Adipose tissue (tissue), 3 donors: ENCODE measurements around the gene HEPACAM. TPM values are rescaled to one million over a fixed set of nuclear protein-coding genes. Genes with fewer than 3 reads are reported as not detected.
"Not testable (repeated sequence)": the region's sequence is repeated elsewhere in the genome, so short reads cannot be mapped to it uniquely, and the experiment has no call there.

ENCODE experiments used
- H3K27ac ChIP-seq: one replicate; pipeline ENCODE4 v1.5.1; 2013; ENCODE audit warnings: low read depth, low read length
- WGBS, 3 donors: extraction: QIAGEN DNeasy Blood & Tissue Kit; methylation state at CpG; one replicate each; pipeline ENCODE4 v1.1.7; 2013; 5-methylcytosine and 5-hydroxymethylcytosine counted together
- polyA plus RNA-seq, 3 donors: library from polyadenylated mRNA; stranded (reverse); fragments of 200-250 nt; gene quantifications; one replicate each; pipeline ENCODE4 v1.2.3, GENCODE V29; 2013
- donor health status: healthy with polysubstance abuse.
- donor health status: Bipolar disorder and iron deficiency.
- donor health status: healthy.

HEPACAM gene
- 10 to 100 TPM in 1 of 3 donors, 1 to 10 TPM in 2; 2.6 to 19.6 (median 4.7) TPM for polyA plus RNA-seq

GRCh38 chr11:124935548-124936514, at the start of gene HEPACAM:
Gene HEPACAM, minus strand, starts transcription at chr11:124936047. Its CDS starts 41 bp downstream, at chr11:124936006.
- H3K27ac ChIP-seq = no peak within 1 kb of the TSS
- WGBS, 3 donors = 81 to 83% (median 82%) methylated on average over 18 of the region's 18 CpGs

GRCh38 chr11:124984512-124984854, 48.6 kb upstream of the HEPACAM start:
- no peak overlapping the region for H3K27ac ChIP-seq
- WGBS, 3 donors = 97 to 98% (median 97%) methylated on average over 3 of the region's 3 CpGs

GRCh38 chr11:124983674-124984511, 48.0 kb upstream of the HEPACAM start:
- WGBS, 3 donors = 92 to 96% (median 94%) methylated on average over 17 of the region's 17 CpGs

GRCh38 chr11:124982043-124982442, 46.2 kb upstream of the HEPACAM start:
- H3K27ac ChIP-seq = no peak overlapping the region

More at GRCh38 chr11:124983674-124984511, 48.0 kb upstream of the HEPACAM start:
- H3K27ac ChIP-seq = no peak overlapping the region

- WGBS, 3 donors = 93 to 98% (median 93%) methylated on average over 2 of the region's 2 CpGs
- no peak overlapping the region for H3K27ac ChIP-seq
Observed at GRCh38 chr11:124978316-124978715, 42.5 kb upstream of the HEPACAM start.

- H3K27ac ChIP-seq = no peak overlapping the region
- 68 to 80% (median 72%) methylated on average over 2 of the region's 2 CpGs for WGBS, 3 donors
Observed at GRCh38 chr11:124977006-124977405, 41.2 kb upstream of the HEPACAM start.

GRCh38 chr11:124976531-124976930, 40.7 kb upstream of the HEPACAM start:
- H3K27ac ChIP-seq = no peak overlapping the region
- WGBS, 3 donors = 90 to 94% (median 90%) methylated on average over 3 of the region's 3 CpGs

GRCh38 chr11:124971810-124972209, 36.0 kb upstream of the HEPACAM start:
- 78 to 96% (median 91%) methylated on average over 2 of the region's 2 CpGs for WGBS, 3 donors
- H3K27ac ChIP-seq = no peak overlapping the region

GRCh38 chr11:124970925-124971324, 35.1 kb upstream of the HEPACAM start:
- 79 to 83% (median 80%) methylated on average over 2 of the region's 2 CpGs for WGBS, 3 donors
- H3K27ac ChIP-seq = no peak overlapping the region

- H3K27ac ChIP-seq = not testable (repeated sequence)
- 87 to 88% (median 87%) methylated on average over 13 of the region's 13 CpGs for WGBS, 3 donors
Observed at GRCh38 chr11:124968197-124968596, 32.4 kb upstream of the HEPACAM start.

- no peak overlapping the region for H3K27ac ChIP-seq
- 18 to 21% (median 20%) methylated on average over 5 of the region's 5 CpGs for WGBS, 3 donors
Observed at GRCh38 chr11:124961972-124962609, 26.2 kb upstream of the HEPACAM start.

- H3K27ac ChIP-seq = no peak overlapping the region
Observed at GRCh38 chr11:124955035-124955434, 19.2 kb upstream of the HEPACAM start.

GRCh38 chr11:124954590-124954955, 18.7 kb upstream of the HEPACAM start:
- H3K27ac ChIP-seq = no peak overlapping the region
- WGBS, 3 donors = 23 to 35% (median 33%) methylated on average over 6 of the region's 6 CpGs

GRCh38 chr11:124953753-124954589, 18.1 kb upstream of the HEPACAM start, which contains the start of gene CCDC15:
Gene CCDC15, plus strand, starts transcription at chr11:124954202. Its CDS starts 531 bp downstream, at chr11:124954733.
- H3K27ac ChIP-seq = no peak within 1 kb of the TSS
- WGBS, 3 donors = 0 to 1% (median 1%) methylated on average over 52 to 54 of the region's 54 CpGs

- WGBS, 3 donors = 72 to 91% (median 88%) methylated on average over 3 of the region's 3 CpGs
- no peak overlapping the region for H3K27ac ChIP-seq
Observed at GRCh38 chr11:124951341-124951740, 15.5 kb upstream of the HEPACAM start.

- no peak overlapping the region for H3K27ac ChIP-seq
Observed at GRCh38 chr11:124950601-124951330, 14.9 kb upstream of the HEPACAM start.

GRCh38 chr11:124946735-124947141, 10.9 kb upstream of the HEPACAM start:
- WGBS, 3 donors = 54 to 75% (median 58%) methylated on average over 2 of the region's 2 CpGs
- no peak overlapping the region for H3K27ac ChIP-seq
